Esophagus squamous epithelium (tissue), 4 donors: ENCODE measurements around the gene PUS7.
A peak's percentile ranks its signal among the peaks of the same experiment; 100 is the strongest.

Experiments used
- POLR2A ChIP-seq, 4 donors: fragments of 450-650 bp; IDR thresholded peaks; one replicate each; pipeline ENCODE4 v1.6.1; 2017; ENCODE audit warnings: antibody characterized with exemption in 4 of 4, mild to moderate bottlenecking in 4 of 4, moderate library complexity in 3 of 4
- TF ChIP-seq, protein P1 (sequence below), 6 experiments: fragments of 450-650 bp in 4 of 6; fragments of 200-600 bp in 2 of 6; sonication (generic) in 2 of 6; IDR thresholded peaks; one replicate each; pipeline ENCODE4 v1.5.1; 2016 to 2019; ENCODE audit warnings: antibody characterized with exemption in 6 of 6, mild to moderate bottlenecking in 4 of 6, moderate library complexity in 4 of 6

- TF ChIP-seq, protein P1, sequence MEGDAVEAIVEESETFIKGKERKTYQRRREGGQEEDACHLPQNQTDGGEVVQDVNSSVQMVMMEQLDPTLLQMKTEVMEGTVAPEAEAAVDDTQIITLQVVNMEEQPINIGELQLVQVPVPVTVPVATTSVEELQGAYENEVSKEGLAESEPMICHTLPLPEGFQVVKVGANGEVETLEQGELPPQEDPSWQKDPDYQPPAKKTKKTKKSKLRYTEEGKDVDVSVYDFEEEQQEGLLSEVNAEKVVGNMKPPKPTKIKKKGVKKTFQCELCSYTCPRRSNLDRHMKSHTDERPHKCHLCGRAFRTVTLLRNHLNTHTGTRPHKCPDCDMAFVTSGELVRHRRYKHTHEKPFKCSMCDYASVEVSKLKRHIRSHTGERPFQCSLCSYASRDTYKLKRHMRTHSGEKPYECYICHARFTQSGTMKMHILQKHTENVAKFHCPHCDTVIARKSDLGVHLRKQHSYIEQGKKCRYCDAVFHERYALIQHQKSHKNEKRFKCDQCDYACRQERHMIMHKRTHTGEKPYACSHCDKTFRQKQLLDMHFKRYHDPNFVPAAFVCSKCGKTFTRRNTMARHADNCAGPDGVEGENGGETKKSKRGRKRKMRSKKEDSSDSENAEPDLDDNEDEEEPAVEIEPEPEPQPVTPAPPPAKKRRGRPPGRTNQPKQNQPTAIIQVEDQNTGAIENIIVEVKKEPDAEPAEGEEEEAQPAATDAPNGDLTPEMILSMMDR (IDR thresholded peaks at IDR 0.05): no peak
- TF ChIP-seq POLR2A (IDR thresholded peaks at IDR 0.05): peak in 1 of 4 donors; percentile 10
These were observed 73.9 kb downstream of the PUS7 start for GRCh38 chr7:105448181-105448580.
